Skeletal muscle cell (primary cell): Measurements from ENCODE around the gene UBE2D2.

Experiments used
- DNase-seq: peaks from one replicate; pipeline ENCODE4 v3.0.0-alpha.2; 2010; ENCODE audit warnings: low read depth
- H3K4me3 ChIP-seq: 2 replicates; pipeline ENCODE4 v1.5.1; 2011; ENCODE audit warnings: low read depth, mild to moderate bottlenecking, control low read depth, low read length, moderate library complexity

UBE2D2 gene

DNA sequence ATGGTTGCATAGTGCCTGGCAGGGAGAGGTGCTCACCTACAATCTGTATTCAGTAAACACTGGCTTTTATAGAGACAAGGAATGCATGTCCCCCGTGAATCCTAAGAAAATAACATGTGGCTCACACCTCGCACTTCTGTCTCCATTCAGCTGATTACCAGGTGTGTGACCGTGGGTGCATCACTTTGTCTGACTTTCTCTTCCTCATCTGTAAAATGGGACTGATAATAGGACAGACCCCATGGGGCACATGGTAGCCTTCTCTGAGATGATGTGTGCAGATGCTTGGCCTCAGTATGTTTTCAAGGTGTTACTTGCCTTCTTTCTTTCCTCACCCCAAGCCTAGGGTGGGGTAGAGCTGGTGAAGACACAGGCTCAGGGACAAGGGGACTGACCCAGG is 93.3 kb downstream of the UBE2D2 start:
- no peak overlapping the region for H3K4me3 ChIP-seq
- no peak for DNase-seq

DNA sequence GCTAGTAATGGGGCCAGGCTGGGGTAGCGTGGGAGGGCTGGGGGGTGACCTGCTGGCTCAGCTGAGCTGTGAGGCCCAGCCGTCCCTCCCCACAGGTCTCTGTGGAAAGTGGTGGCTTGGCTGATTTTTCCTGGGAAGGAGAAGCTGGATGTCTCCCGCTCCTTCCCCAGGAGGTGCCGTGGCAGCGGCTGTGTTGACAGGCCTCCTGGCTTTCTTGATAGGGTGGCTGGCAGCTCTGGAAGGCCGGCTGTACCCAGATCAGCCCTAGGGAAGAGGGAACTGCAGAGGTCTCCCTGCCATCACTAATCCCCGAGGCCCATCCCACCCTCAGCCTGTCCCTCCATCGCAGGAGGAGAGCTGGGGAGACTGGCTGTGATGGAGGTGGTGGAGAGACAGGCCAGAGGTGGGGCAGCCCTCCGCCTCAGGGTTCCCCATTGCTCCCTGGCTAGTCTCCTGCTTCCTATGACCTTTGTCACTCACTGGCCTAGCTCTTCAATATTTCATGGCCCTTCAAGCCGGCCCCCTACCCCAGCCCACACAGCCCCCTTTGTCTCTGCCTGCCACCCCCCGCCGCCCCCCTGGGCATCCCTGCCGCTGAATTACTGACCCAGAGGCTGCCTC is 93.8 kb downstream of the UBE2D2 start:
- no peak for DNase-seq
- no peak overlapping the region for H3K4me3 ChIP-seq

DNA sequence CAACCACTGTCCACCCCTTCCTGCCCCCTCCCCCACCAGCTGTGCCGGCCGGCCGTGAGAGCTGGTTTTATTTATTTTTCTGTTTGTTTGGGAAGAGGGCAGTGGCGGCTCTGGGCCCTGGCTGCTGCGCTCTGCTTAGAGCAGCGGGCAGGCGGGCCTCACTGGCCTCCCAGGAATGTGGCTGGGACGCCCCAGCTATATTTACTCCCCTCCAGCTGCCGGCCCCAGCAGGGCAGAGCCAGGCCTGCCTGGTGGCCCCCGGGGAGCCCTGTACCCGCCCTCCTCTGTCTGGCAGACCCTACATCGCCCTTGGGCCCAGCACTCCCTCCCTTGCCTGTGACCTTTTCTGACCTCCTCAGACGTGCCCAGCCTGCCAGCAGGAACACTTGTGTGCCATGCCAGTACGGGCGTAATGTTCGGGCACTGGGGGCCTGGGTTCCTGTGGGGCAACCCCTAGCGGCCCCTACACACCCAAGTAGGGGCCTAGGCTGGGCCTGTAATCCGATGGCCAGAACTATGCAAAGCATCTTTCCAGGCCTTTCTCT is 94.7 kb downstream of the UBE2D2 start:
- H3K4me3 ChIP-seq = no peak overlapping the region

DNA sequence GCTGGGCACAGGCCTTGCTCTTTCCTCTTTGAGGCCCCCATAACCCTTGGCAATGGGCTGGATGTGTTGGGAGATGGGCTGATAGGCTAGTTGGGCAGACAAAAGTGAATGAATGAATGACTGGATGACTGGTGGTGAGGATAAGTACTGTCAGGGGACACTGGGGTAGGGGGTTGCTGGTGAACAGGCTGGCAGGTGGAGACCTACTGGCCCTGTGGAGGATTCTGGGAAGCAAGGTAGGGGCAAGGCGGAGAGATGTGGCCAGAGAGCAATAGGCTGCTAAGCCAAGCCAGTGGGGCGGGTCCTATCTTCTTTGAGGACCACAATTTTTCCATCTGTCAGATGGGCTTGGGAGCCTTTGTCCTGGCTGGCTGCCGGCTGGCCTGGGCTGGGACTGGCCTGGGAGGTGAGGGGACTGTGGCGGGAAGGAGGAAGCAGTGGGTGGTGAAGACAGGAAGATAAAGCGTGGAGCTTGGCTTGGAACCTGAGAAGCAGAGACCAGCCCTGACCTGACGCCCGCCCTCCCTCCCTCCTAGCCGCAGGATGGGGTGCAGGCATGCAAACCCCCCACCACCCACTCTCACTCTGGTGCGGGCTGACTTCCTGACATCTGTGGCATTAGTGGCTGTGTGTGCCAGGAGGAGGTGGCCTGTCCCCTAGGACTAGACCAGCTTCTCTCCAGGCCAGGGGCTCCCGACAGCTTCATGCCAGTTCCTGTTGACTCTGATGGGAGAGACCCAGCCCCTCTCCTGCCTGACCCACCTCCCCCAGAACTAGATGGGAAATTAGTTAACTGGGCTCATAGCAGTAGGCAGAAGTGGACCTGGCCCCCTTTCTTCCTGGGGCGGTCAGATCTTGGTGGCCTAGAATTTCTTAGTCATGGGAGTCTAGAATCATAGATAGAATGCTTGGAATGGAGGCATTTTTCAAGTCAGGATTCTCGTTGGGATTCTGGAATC is 96.5 kb downstream of the UBE2D2 start:
- DNase-seq = no peak
- no peak overlapping the region for H3K4me3 ChIP-seq

More for the DNA sequence above, 94.7 kb downstream of the UBE2D2 start:
- no peak for DNase-seq

DNA sequence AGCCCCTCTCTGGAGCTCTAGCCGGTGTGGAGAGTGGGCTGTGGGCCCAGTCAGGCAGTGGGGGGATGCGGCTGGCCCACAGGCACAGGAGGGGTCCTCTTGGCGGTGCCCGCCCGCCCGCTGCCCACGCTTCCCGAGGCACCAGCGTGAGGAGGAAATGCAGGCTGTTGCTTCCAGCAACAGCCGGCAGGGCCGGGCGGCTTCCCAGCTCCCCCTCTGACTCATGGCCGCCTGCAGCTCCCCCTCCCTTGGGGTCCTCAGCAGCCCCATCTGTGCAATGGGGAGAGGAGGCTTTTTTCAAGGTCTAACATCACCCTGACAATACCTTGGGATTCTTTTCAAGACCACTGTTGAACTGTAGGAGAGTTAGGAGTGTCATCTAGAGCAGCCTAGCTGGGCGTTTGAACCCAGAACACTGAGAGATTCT is 97.4 kb downstream of the UBE2D2 start:
- no peak for DNase-seq
- peak overlapping the region; percentile 5 for H3K4me3 ChIP-seq

DNA sequence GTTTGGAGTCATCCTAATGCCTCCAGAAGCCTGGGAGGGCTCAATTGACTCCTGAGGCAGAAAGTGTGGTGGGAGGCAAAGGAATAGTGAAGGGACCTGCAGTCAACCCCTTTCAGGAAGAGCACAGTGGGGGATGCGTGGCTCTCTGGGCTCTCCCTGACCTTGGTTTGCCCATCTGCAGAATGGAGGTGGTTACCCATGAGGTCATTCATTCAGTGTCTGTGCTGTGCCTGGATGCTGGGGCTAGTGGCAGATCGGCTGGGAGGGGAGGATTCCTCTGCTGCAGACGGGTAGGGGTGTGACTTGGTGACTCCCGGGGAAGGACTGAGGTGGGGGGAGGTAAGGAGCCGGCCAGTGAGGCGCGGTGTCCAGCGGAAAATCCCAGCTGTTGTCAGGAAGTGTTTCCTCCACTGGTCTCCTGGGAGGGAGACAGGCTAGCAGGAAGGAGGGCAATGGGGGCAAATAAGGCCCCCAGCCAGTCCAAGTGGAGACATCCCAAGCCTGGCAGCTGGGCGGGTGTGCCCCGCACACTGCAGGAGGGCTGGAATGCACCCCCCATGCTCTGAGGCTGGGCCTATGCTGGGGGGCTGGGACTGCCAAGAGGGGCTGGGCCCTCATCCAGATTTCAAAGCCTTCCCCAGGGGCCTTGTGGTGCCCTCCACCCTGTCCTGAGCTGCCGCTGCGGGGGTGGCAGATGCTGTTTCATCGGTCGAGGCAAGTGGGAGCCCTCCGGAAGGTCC is 98.0 kb downstream of the UBE2D2 start:
- DNase-seq = peak; percentile 57
- H3K4me3 ChIP-seq = peak overlapping the region; percentile 27

DNA sequence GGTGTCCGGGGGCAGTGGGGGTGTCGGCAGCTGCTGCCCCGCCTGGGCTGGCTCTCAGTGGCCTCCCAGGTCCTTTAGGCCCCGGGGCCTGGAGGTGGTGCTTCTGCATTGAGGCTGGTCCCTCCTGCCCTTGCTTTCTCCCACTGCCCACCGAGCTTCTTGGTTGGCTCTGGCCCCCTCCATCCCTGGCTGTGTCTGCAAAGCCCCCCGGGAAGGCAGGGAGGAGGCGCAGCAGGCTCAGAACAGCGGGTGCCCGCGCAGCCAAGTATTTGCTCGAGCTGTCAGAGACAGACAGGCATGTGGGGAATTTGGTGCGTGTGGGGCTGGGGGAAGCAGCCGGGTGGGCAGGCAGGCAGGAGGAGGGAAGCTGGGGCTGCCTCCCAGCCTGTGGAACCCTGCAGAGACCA is 98.6 kb downstream of the UBE2D2 start:
- no peak for DNase-seq
- peak overlapping the region; percentile 27 for H3K4me3 ChIP-seq

DNA sequence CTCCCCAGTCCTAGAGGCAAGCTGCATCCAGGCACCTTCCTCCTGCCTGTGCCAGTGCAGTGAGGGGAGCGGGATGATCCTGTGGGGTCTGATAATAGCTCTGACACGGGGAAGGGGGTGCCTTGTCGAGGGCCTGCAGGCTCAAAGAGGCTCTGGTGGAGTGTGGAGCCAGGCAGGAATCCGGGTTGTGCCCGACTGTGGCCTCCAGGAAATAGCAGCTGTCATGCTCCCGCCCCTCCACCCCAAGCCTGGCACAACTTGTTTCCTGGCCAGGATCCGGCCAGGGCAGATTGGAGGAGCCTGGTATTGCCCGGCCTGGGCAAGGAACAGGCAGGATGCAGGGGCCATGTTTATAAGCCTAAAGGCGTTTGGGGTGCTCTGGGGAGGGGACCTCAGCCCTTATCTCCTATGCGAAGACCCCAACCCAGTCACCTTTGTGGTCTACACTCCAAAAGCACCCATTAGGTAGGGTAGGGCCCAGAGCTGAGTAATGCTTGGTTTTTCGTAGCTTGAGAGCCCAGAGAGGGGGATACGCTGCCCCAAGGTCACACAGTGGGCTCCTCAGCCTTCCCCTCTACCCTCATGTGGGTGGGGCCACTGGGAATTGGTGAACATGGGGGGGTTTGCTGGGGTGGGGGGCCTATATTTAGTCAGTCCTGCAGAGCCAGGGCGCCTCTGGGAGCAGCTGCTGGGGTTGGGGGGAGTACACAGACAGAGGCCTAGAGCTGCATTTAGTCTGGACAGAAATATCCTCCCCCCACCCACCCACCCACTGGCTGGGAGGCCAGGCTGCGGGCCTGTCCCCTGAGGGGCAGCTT is 99.2 kb downstream of the UBE2D2 start:
- DNase-seq = no peak
- H3K4me3 ChIP-seq = peak overlapping the region; percentile 27

DNA sequence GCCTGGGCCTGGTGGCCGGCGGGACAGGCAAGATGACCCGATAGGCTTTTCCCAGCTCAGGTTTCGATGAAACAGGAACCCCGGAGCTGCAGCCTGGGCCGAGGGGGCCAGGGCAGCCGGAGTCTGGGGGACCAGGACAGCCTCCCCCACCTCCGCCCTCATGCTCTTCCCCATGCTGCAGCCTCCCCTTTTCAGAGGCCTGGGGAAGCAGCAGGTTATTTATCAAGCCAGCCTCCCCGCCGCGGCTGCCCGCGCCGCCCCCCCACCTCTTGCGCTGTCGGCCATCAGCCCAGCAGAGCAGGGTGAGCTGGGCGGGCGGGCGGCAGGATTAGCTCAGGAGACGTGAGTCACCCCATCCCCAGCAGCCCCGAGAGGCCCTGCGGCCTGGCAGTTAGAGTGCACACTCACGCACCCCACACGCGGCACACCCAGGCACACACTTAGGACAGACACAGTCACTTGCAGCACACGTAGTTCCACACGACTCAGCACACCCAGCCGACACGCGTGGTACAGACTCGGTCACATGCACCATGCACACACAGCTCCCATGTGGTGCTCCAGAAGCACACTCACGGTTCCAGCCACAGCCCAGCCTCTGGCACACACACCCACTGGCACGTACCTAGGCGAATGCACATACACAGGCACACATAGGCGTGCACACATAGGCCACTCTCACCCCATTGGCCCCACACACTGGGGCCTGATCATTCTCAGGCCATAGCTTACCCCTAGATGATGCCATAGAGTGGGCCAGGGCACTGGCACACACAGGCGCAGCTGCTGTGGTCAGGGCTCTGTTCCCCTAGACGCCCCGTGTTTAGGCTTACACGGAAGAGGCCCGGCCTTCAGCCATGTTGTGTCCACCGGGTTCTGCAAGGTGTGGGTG is 100.0 kb downstream of the UBE2D2 start:
- peak; percentile 91 for DNase-seq
- H3K4me3 ChIP-seq = peak overlapping the region; percentile 18

DNA sequence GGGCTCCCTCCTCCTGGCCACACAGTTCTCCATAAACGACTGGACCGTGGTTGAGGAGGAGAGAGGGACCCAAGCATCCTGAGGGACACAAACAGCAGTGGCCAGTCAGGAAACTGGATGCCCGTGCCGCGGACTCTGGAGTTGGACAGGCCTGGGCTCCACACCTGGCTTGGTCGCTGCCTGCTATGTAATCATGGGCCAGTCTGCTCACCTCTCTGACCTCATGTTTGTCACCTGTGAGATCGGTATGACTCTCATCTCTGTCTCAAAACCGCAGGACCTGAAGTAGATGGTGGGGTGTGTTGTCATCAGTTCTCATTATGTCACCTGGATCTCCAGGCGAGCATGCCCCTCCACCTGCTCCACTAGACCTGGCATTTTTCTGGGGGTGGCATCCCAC is 101.5 kb downstream of the UBE2D2 start:
- DNase-seq = no peak

DNA sequence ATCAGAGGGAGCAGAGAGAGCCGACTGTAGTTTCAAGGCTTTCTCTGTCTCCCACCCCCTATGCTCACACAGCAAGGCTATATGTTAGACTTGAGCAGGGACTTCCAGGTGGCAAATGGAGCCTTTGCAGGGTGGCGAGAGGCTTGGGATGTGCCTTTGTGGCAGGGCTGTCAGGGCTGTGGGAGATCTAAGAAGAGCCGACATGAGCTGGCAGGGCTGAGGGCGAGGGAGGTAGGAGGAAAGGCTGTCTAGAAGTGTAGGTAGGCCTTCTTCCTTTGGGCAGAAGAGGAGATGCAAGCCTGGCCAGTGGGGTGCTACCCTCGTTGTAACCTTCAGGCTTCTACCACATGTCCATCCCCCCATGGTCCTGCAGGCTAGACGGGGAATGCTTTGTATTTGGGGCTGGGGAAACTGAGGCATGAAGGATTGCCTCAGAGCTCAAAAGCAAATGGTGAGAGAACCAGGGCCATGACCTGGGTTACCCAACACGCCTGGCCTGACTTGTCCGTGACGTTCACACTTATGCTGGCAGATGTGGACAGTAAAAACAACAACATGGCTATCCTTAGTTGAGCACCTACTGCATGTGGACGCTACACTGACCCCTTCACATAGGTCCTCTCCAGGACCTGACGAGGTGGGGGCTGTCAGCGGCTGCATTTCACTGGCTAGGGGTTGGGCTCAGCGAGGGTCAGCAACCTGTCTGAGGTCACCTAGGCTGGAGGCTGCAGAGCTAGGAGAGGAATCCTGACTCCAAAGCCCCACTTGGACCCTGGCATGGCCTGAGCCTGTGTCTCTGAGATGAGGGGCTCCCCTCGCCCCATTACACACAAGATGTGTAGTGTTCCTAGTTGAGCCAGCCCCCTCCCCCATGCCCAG is 102.3 kb downstream of the UBE2D2 start:
- DNase-seq = no peak
- no peak overlapping the region for H3K4me3 ChIP-seq

More for the DNA sequence above, 101.5 kb downstream of the UBE2D2 start:
- no peak overlapping the region for H3K4me3 ChIP-seq

DNA sequence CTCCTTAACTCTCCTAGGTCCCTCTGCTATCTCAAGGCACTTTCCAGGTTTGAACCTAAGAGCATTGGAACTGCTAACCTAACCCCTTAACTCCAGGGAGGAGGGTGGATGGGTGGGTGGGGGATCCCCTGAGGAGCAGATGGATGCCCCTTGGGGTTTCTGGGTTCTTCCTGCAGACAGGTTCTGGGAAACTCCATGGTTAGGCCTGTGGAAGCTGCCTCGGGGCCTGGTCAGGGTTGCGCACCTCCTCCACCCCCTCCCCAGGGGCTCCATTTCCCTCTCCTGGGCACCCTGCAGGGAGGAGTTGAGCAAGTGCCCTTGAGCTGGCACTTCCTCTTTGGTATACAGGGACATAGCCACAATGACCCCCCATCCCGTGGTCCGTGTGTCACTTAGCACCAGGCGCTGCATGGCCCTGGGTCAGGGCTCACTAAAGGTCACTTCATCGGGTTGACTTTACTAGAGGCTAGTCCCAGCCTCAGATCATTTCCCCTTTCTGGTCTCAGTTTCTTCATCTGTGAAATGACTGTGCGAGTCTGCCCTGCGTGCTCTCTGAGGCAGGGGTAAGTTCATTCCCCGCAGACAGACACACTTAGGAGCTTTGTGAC is 103.1 kb downstream of the UBE2D2 start:
- no peak for DNase-seq
- no peak overlapping the region for H3K4me3 ChIP-seq

DNA sequence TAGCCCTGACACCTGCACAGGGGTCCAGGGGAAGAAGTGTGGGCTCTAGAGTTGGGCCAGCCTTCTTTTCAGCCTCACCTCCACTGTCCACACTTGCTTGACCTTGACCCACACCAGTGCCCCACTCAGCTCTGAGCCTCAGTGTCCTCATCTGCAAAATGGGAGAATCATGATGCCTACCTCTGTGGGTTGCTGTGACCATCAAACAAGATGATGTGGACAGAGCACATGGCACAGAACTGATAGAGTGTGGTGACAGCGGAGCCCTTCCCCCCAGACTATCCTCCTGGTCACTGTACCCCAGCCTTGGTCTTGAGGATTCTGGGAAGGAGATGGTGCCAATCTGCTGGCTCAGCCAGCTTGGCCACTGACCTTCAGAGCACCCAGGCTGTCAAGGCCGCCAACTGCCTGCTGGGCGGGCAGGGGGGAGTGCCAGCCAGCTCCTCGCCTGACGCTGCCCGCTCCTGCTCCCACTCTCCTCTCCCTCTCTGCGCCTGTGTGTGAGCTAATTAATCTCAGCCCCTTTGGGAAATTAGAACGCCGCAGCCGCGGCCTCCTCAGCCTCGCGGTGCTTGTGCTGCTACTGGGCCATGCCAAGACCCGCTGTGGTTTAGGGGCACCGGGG is 103.7 kb downstream of the UBE2D2 start:
- H3K4me3 ChIP-seq = no peak overlapping the region
- DNase-seq = no peak

DNA sequence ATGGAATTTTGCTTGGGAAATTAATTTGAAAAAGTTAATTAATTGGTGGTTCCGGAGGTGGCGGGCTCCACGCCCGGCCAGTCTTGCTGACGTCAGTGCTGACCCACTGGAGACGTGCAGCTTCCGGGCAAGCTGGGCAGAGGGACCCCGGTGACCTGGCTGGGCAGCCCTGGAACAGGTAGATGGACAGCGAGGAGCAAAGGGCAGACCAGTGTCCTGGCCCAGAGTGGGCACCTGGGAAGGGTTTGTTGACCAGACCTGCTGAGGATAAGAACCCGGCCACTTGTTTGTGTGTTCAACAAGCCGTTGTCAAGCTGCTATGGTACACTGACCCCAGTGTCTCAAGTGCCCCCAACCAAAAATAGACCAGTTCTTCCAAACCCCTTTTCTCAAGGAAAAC is 104.5 kb downstream of the UBE2D2 start:
- DNase-seq = no peak
- no peak overlapping the region for H3K4me3 ChIP-seq

DNA sequence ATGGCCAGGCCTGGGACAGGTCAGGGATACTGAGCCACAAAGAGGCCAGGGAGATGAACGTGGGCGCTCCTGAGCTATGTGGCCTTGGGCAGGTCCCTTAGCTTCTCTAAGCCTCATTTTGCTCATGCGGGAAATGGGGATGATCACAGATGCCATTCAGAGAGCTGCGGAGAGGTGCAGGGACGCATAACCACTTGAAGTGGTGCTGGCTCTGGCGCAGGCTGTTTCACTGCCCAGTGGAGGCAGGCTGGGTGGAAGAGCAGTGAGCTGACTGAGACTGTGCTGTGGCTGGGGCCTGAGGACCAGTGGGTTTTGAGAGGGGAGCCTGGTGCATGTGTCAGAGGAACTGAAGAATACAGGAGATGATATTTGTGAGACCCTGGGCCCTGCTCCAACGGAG is 105.4 kb downstream of the UBE2D2 start:
- DNase-seq = no peak
- H3K4me3 ChIP-seq = no peak overlapping the region

DNA sequence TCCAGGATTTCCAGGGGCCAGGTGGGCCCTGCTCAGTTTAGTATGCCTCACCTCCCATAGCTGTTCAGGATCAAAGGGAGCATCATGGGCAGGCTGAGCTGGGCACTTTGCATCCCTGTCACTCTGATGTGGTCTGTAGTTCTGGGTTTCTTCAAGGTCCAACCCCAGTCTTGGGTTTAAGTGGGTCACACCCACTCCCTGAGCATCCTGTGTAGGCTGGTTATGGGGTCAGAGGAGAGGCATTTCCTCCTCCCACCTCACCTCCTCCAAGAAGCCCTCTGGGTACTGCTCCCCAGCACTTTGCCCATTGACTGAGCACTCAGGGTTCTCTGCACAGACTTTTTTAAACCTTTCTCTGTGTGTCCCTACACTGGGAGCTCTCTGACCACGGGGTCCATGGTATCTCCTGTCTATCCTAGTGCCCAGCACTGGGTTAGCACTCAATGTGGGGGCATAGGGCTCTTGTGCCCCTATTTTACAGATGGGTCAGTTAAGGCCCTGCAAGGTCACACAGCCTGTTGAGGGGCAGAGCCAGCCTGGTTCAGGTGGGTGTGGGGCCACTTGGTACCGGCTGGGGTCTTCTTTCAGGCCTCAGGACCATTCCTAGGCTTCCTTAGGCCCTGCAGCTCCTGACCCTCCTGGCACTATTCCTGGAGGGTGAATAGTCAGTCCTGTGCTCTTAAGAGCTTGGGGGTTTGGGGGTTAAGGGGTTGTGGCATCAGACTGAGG is 106.0 kb downstream of the UBE2D2 start:
- DNase-seq = no peak
- H3K4me3 ChIP-seq = no peak overlapping the region
